ENCODE data around the gene VWC2.

VWC2 gene

DNA sequence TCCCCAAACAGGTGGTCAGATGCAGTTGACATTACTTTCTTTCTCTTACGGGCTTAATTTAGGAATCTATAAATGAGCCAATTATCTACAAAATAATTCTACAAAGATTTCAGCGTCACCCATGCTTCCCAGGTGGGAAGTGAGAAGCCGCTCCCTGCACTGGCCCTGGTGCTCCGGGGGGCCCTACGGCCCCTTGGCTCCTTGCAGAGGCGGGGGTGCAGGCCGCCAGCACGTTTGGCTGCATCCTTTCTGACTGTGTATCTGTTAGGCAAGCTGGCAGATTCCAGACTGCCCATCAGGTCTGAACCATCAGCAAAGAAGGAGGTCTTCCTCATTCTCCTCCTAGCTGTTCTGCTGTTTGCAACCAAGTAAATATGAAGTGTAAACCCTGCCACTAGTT lies 16.3 kb downstream of the VWC2 start:
- no peak for DNase-seq (ENCODE audit: low spot score)
- in situ Hi-C loops (cut with MboI; ENCODE audit: low sequenced_read_pairs, unreplicated experiment) = loop anchor here (25.0 kb wide), 1 partner anchor 302 kb away; no protein-coding TSS in a partner anchor

GRCh38 chr7:49790209-49790608 lies 16.8 kb downstream of the VWC2 start:
- no peak for TF ChIP-seq CTCF (IDR thresholded peaks at IDR 0.05; ENCODE audit: borderline replicate concordance, control extremely low read depth, extremely low read depth, insufficient read depth, missing control alignments)
- DNase-seq (ENCODE audit: low spot score) = no peak
- in situ Hi-C loops (cut with MboI; ENCODE audit: low sequenced_read_pairs, unreplicated experiment) = loop anchor here (25.0 kb wide), 1 partner anchor 303 kb away; no protein-coding TSS in a partner anchor

More for the DNA sequence above, 16.3 kb downstream of the VWC2 start:
- TF ChIP-seq CTCF (IDR thresholded peaks at IDR 0.05; ENCODE audit: borderline replicate concordance, control extremely low read depth, extremely low read depth, insufficient read depth, missing control alignments) = no peak

DNA sequence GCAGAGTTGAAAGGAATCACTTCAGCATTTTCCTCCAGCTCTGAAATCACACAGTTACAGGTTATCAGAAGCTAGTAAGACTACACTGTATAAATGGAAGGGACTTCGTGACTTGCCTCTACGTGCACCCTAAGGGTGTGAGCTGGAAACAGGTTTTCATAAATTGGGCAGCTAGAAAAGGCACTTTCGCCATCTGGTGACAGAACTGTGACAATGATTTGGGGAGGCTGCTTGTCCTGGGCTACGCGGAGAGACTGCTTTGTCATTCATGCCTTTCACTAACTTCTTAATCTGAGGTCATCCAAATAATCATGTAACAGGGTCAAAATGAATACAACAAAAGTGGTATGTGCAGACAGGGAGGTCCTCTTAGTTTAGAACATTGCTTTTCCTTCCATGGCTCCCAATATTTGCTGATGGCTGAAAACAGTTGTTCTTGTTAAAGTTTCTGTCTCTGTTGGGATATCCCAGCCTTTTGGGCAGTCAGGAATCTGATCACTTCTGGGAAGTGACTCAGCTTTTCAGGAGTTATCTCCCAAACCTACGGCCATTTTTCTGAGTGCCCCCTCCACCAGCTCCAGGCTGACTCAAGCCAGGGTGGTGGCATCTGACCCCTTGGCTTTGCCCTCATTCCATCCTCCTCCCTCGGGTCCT lies 17.8 kb downstream of the VWC2 start:
- TF ChIP-seq CTCF (IDR thresholded peaks at IDR 0.05; ENCODE audit: borderline replicate concordance, control extremely low read depth, extremely low read depth, insufficient read depth, missing control alignments) = peak; percentile 59
- in situ Hi-C loops (cut with MboI; ENCODE audit: low sequenced_read_pairs, unreplicated experiment) = loop anchor here (25.0 kb wide), 1 partner anchor 304 kb away; no protein-coding TSS in a partner anchor
- DNase-seq (ENCODE audit: low spot score) = peak; percentile 69

DNA sequence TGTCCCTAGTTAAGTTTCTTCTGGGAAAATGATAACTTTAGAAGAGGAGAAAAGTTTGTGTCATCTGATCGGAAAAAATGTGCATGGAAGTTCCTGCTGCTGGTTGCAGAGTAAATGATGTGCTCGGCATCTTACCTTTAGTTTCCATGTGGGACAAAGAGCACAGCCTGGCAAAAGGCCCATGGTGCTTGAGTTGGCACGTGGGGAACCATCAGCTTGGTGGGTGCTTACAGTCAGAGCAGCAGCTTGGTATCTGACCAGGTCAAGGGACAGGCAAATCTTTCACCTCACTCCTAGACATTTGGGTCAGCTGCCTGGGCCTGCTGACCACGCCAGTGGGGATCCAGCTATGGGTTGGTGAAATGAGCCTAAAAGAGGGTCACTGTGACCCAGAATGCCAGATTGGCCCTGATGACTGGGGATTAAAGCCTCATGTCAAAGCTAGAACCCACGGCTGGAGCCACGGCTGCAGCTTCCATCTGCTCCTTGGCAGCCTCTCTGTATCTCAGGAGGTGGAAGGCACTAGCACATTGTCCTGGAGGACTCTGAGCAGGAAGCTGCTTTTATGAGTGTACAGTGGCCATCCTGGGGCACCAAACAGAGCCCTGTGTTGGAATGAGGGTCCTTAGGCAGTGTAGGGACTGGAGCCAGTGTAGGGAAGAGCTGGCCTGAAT lies 24.7 kb downstream of the VWC2 start:
- TF ChIP-seq CTCF (IDR thresholded peaks at IDR 0.05; ENCODE audit: borderline replicate concordance, control extremely low read depth, extremely low read depth, insufficient read depth, missing control alignments) = no peak
- in situ Hi-C loops (cut with MboI; ENCODE audit: low sequenced_read_pairs, unreplicated experiment) = loop anchor here (25.0 kb wide), 1 partner anchor 311 kb away; no protein-coding TSS in a partner anchor
- DNase-seq (ENCODE audit: low spot score) = no peak

DNA sequence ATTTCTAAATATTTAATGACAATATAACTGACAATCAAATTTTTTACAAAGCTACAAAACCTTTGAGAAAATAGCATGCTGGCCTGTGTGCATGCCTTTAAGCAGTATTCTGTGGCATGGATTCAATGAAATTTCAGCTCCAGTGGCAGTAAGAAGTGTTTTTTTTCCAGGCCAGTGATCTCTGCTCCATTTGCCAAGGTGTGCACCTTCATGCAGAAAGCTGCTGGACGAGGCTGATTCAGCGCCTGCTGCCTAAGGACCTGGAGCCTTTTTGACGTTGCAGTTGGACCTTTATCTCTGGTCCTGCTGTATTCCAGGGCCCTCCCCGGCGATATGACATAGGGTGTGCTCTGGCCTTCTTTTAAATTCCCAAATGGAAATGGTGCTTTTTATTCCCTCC lies 26.6 kb downstream of the VWC2 start:
- in situ Hi-C loops (cut with MboI; ENCODE audit: low sequenced_read_pairs, unreplicated experiment) = no loop called here
- no peak for DNase-seq (ENCODE audit: low spot score)
- no peak for TF ChIP-seq CTCF (IDR thresholded peaks at IDR 0.05; ENCODE audit: borderline replicate concordance, control extremely low read depth, extremely low read depth, insufficient read depth, missing control alignments)

DNA sequence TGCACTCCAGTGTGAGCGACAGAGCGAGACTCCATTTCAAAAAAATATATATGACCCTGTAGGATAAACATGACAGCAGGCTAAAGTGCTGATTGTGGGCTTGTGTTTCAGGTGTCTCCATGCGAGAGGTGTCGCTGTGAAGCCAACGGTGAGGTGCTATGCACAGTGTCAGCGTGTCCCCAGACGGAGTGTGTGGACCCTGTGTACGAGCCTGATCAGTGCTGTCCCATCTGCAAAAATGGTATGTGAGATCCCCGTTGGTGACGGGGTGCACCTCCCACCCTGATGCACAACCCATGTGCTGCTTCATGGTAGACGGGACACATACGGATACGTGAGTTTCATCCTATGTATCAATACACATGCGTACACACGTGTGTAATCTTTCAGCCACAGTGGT lies 29.2 kb downstream of the VWC2 start:
- TF ChIP-seq CTCF (IDR thresholded peaks at IDR 0.05; ENCODE audit: borderline replicate concordance, control extremely low read depth, extremely low read depth, insufficient read depth, missing control alignments) = no peak
- no peak for DNase-seq (ENCODE audit: low spot score)
- in situ Hi-C loops (cut with MboI; ENCODE audit: low sequenced_read_pairs, unreplicated experiment) = no loop called here
